ENCODE measurements around the gene GMCL1. TPM values are rescaled to one million over a fixed set of nuclear protein-coding genes. Genes with fewer than 3 reads are reported as not detected.
"Not testable (repeated sequence)": the region's sequence is repeated elsewhere in the genome, so short reads cannot be mapped to it uniquely, and the experiment has no call there.

GMCL1 gene
- total and polyA plus RNA-seq, 7 donors = 1.3 to 4.1 (median 3.0) TPM

DNA sequence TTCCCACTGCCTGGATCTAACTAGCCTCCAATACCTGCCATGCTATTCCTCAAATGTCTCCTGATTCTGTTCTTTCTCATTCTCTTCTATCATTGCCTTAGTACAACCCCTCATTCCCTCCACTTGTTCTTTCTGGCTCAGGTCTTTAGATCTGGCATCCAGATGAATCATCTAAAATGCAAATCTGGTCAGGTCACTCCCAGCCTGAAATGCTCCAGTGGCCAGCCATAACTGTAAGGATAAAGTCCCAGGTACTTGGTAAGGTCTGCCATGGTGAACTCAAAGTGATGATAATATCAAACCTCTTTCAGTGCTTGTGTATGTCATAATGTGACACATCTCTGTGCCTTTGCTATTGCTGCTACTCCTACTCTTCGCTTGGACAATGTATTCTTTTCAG lies 61.4 kb downstream of the GMCL1 start:
- Histone ChIP-seq H3K27me3 (ENCODE audit: insufficient read depth in 3 of 3, low read length in 2 of 3) (no peaks in the 10 kb centered on the region), H3K4me3 (no peak overlapping the region), H3K36me3 (ENCODE audit: insufficient read depth in 1 of 2, low read depth in 1 of 2) (peaks cover 0 to 9% of the 10 kb centered on the region in 2 donors), H3K27ac (no peak overlapping the region), H3K9me3 (no peaks in the 10 kb centered on the region), H3K4me1 (peaks cover 17% of the 10 kb centered on the region)
- intact Hi-C loops (cut with DNase I) = loop anchor here in 1 of 2 donors (10.0 kb wide), 1 partner anchor 354 kb away; the partner anchor contains the start of gene TIA1
- DNase-seq = no peak
- 39 to 90% (median 41%) methylated on average over 1 of the region's 1 CpG for WGBS, 3 donors
- no peak for ATAC-seq
- TF ChIP-seq, protein P1, sequence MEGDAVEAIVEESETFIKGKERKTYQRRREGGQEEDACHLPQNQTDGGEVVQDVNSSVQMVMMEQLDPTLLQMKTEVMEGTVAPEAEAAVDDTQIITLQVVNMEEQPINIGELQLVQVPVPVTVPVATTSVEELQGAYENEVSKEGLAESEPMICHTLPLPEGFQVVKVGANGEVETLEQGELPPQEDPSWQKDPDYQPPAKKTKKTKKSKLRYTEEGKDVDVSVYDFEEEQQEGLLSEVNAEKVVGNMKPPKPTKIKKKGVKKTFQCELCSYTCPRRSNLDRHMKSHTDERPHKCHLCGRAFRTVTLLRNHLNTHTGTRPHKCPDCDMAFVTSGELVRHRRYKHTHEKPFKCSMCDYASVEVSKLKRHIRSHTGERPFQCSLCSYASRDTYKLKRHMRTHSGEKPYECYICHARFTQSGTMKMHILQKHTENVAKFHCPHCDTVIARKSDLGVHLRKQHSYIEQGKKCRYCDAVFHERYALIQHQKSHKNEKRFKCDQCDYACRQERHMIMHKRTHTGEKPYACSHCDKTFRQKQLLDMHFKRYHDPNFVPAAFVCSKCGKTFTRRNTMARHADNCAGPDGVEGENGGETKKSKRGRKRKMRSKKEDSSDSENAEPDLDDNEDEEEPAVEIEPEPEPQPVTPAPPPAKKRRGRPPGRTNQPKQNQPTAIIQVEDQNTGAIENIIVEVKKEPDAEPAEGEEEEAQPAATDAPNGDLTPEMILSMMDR (IDR thresholded peaks at IDR 0.05) = no peak

DNA sequence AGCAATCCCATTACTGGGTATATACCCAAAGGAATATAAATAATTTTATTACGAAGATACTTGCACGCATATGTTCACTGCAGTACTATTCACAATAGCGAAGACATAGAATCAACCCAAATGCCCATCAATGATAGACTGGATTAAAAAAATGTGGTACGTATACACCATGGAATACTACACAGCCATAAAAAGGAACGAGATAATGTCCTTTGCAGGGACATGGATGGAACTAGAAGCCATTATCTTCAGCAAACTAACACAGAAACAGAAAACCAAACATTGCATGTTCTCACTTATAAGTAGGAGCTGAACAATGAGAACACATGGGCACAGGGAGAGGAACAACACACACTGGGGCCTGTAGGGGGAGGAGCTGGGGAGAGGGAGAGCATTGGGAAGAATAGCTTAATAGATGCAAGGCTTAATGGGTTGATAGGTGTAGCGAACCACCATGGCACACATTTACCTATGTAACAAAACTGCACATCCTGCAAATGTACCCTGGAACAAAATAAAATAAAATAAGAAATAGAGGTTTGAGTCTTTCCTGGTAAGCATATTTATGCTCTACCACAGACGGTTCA lies 63.5 kb downstream of the GMCL1 start:
- ATAC-seq; DNase-seq; H3K9me3 ChIP-seq; H3K27ac ChIP-seq; H3K27me3 ChIP-seq (ENCODE audit: insufficient read depth in 3 of 3, low read length in 2 of 3): not testable (repeated sequence)
- Histone ChIP-seq H3K36me3 (ENCODE audit: insufficient read depth in 1 of 2, low read depth in 1 of 2) (peaks cover 2 to 29% of the 10 kb centered on the region in 2 donors), H3K4me1 (peaks cover 22% of the 10 kb centered on the region), H3K4me3 (peak overlapping the region; percentile 72)
- WGBS, 3 donors = 92 to 96% (median 95%) methylated on average over 7 of the region's 7 CpGs
- intact Hi-C loops (cut with DNase I) = loop anchor here in 1 of 2 donors (10.0 kb wide), 1 partner anchor 352 kb away; the partner anchor contains the start of gene TIA1

DNA sequence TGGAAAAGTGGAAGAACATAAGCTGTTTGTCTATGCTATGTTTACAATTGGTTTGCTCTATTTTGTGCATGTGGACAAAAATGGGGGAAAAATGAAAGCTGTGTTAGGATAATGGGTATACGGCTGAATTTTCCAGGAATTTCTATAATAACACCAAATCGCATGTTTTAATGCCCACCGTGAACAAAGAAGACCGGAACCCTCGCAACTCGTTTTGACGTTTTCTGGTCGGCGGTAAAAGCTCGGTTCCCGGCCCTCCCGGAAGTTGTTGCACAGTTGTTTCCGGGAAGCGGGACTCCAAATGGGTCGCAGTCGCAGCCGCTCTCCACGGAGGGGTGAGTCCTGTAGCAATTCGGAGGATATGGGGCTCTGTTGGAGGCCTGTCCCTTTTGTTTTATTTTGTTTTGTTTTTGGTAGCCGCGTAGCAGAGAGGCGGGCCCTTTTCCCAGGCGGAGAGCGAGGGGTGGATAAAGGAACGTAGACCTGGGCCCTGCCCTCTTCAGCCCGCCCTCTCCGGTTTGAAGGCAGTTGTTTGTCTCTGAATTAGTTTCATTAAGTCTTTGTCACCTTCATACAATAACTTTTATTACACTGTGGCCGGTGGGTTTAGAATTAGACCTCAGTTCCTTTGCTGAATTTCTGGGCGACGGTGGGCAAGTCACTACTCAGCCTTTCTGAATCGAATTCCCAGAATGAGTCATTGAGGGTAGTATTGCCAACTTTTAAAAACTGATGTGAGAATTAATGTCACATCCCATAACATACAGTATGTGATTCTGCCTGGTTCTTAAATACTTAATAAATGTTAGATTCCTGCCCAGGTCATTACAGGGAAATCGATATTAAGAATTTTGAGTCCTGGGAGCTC lies 64.5 kb downstream of the GMCL1 start, which contains the start of gene SNRNP27:
SNRNP27 (plus strand) TSS at position 273 of the 868 bp plus-strand sequence; CDS start at position 302, 29 bp downstream.
- ATAC-seq = peak; percentile 91 to 95 (median 92)
- Histone ChIP-seq H3K36me3 (ENCODE audit: insufficient read depth in 1 of 2, low read depth in 1 of 2) (peaks cover 6 to 39% of the 10 kb centered on the region in 2 donors), H3K27ac (peak within 1 kb of the TSS; percentile 88), H3K9me3 (no peaks in the 10 kb centered on the region), H3K4me1 (peaks cover 22% of the 10 kb centered on the region), H3K27me3 (ENCODE audit: insufficient read depth in 3 of 3, low read length in 2 of 3) (no peaks in the 10 kb centered on the region), H3K4me3 (peak within 1 kb of the TSS; percentile 72)
- intact Hi-C loops (cut with DNase I) = loop anchor here in 1 of 2 donors (10.0 kb wide), 1 partner anchor 351 kb away; the partner anchor contains the start of gene TIA1
- TF ChIP-seq, protein P1 (IDR thresholded peaks at IDR 0.05) = no peak
- DNase-seq = peak; percentile 79 to 89
- 0% methylated on average over 32 of the region's 32 CpGs for WGBS, 3 donors

DNA sequence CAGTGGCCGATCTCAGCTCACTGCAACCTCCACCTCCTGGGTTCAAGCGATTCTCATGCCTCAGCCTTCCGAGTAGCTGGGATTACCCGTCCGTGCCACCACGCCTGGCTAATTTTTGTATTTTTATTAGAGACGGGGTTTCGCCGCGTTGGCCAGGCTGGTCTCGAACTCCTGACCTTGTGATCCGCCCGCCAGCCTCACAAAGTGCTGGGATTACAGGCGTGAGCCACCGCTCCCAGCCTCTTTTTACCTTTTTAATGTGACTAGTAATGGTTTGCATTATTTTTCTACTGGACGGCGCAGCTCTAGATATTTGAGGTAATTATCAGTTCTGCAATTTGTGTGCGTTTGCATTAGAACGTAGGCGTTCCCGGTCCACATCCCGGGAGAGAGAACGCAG lies 65.3 kb downstream of the GMCL1 start:
- DNase-seq; H3K9me3 ChIP-seq; H3K27me3 ChIP-seq (ENCODE audit: insufficient read depth in 3 of 3, low read length in 2 of 3): not testable (repeated sequence)
- H3K27ac ChIP-seq = peak overlapping the region; percentile 88
- H3K36me3 ChIP-seq (ENCODE audit: insufficient read depth in 1 of 2, low read depth in 1 of 2) = peaks cover 6 to 47% of the 10 kb centered on the region in 2 donors
- H3K4me1 ChIP-seq = peaks cover 22% of the 10 kb centered on the region
- H3K4me3 ChIP-seq = peak overlapping the region; percentile 72
- ATAC-seq = peak in 2 of 4 donors; percentile 3 to 24
- 17 to 31% (median 28%) methylated on average over 23 of the region's 23 CpGs for WGBS, 3 donors
- intact Hi-C loops (cut with DNase I) = loop anchor here in 1 of 2 donors (10.0 kb wide), 1 partner anchor 350 kb away; the partner anchor contains the start of gene TIA1

DNA sequence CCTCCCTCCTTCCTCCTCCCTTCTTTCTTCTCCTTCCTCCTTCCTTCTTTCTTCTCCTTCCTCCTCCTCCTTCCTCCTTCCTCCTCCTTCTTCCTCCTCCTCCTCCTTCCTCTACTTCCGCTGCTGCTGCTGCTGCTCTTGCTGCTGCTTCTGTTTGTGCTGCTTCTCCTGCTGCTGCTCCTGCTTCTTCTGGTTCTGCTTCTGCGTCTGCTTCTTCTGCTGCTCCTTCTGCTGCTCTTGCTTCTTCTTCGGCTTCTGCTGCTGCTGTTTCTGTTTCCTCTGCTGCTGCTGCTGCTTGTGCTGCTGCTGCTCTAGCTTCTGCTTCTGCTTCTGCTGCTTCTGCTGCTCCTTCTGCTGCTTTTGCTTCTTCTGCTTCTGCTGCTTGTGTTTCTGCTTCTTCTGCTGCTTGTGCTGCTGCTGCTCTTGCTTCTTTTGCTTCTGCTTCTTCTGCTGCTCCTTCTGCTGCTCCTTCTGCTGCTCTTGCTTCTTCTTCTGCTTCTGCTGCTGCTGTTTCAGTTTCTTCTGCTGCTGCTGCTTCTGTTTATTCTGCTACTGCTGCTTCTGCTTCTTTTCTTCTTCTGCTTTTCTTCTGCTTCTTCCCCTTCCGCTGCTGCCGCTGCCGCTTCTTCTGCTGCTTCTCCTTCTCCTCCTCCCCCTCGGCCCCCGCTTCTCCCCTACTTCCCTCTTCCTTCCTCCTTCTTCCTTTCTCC lies 72.9 kb downstream of the GMCL1 start:
- peak in 1 of 2 donors; percentile 19 for DNase-seq
- H3K4me3 ChIP-seq = no peak overlapping the region
- H3K27me3 ChIP-seq (ENCODE audit: insufficient read depth in 3 of 3, low read length in 2 of 3) = no peaks in the 10 kb centered on the region
- no peaks in the 10 kb centered on the region for H3K9me3 ChIP-seq
- H3K36me3 ChIP-seq (ENCODE audit: insufficient read depth in 1 of 2, low read depth in 1 of 2) = peaks cover 11 to 92% of the 10 kb centered on the region in 2 donors
- TF ChIP-seq, protein P1 (IDR thresholded peaks at IDR 0.05) = no peak
- 69 to 75% (median 72%) methylated on average over 8 of the region's 8 CpGs for WGBS, 3 donors
- H3K4me1 ChIP-seq = peaks cover 3% of the 10 kb centered on the region
- intact Hi-C loops (cut with DNase I) = no loop called here
- no peak for ATAC-seq
- H3K27ac ChIP-seq = no peak overlapping the region

Measured in psoas muscle (tissue), 8 donors.